Mesendoderm (in vitro differentiated cells): ENCODE measurements around the gene GFAP.

Experiments
- DNase-seq: peaks from one replicate; pipeline ENCODE4 v3.0.0; 2013
- H2AK5ac ChIP-seq: 2 replicates; pipeline ENCODE4 v1.6.1; 2013; ENCODE audit warnings: low read length, inconsistent platforms
- H2BK120ac ChIP-seq: 2 replicates; pipeline ENCODE4 v1.6.1; 2013; ENCODE audit warnings: low read depth, mild to moderate bottlenecking, low read length, moderate library complexity, mixed read lengths
- H2BK15ac ChIP-seq: replicated peaks from 2 replicates; pipeline ENCODE4 v1.6.1; 2013; ENCODE audit warnings: low read depth, mild to moderate bottlenecking, moderate library complexity
- H2BK5ac ChIP-seq: 2 replicates; pipeline ENCODE4 v1.6.1; 2013; ENCODE audit warnings: low read length, inconsistent platforms
- H3K18ac ChIP-seq: 2 replicates; pipeline ENCODE4 v1.6.1; 2013; ENCODE audit warnings: mild to moderate bottlenecking, low read length, mixed read lengths
- H3K23ac ChIP-seq: one replicate; pipeline ENCODE4 v1.6.1; 2013; ENCODE audit warnings: low read length
- H3K27ac ChIP-seq: 2 replicates; pipeline ENCODE4 v1.5.1; 2013; ENCODE audit warnings: low read depth, mild to moderate bottlenecking, inconsistent platforms, low read length, moderate library complexity
- H3K27me3 ChIP-seq: 2 replicates; pipeline ENCODE4 v1.6.1; 2013; ENCODE audit warnings: low read length, control low read depth, mild to moderate bottlenecking, inconsistent platforms; ENCODE audit not compliant: insufficient read depth, poor library complexity
- H3K36me3 ChIP-seq: 2 replicates; pipeline ENCODE4 v1.6.1; 2013; ENCODE audit warnings: low read length, inconsistent platforms; ENCODE audit not compliant: control insufficient read depth, insufficient read depth
- H3K4ac ChIP-seq: one replicate; pipeline ENCODE4 v1.6.1; 2013; ENCODE audit warnings: low read depth, mild to moderate bottlenecking, low read length, moderate library complexity
- H3K4me1 ChIP-seq: 2 replicates; pipeline ENCODE4 v1.6.1; 2013; ENCODE audit warnings: low read depth, low read length, inconsistent platforms; ENCODE audit not compliant: control insufficient read depth
- H3K4me2 ChIP-seq: 2 replicates; pipeline ENCODE4 v1.6.1; 2013; ENCODE audit warnings: low read length
- H3K4me3 ChIP-seq: 2 replicates; pipeline ENCODE4 v1.5.1; 2013; ENCODE audit warnings: mild to moderate bottlenecking, low read length
- H3K56ac ChIP-seq: one replicate; pipeline ENCODE4 v1.6.1; 2013; ENCODE audit warnings: low read length
- H3K79me1 ChIP-seq: 2 replicates; pipeline ENCODE4 v1.6.1; 2013; ENCODE audit warnings: low read length, inconsistent platforms
- H3K79me2 ChIP-seq: 2 replicates; pipeline ENCODE4 v1.6.1; 2013; ENCODE audit warnings: mild to moderate bottlenecking, low read length; ENCODE audit not compliant: control insufficient read depth, insufficient read depth
- H3K9ac ChIP-seq: 2 replicates; pipeline ENCODE4 v1.6.1; 2013; ENCODE audit warnings: low read length, inconsistent platforms
- H4K5ac ChIP-seq: one replicate; pipeline ENCODE4 v1.6.1; 2013; ENCODE audit warnings: low read length
- H4K8ac ChIP-seq: one replicate; pipeline ENCODE4 v1.6.1; 2013; ENCODE audit warnings: low read depth, mild to moderate bottlenecking, control low read depth, low read length, moderate library complexity
- WGBS: extraction: QIAGEN DNeasy Blood & Tissue Kit; methylation state at CpG from one replicate; pipeline ENCODE4 v1.1.7; 2013; ENCODE audit warnings: low lambda C conversion rate, missing lambda C conversion rate; ENCODE audit not compliant: insufficient coverage; ENCODE audit errors: extremely low coverage; 5-methylcytosine and 5-hydroxymethylcytosine counted together

Gene GFAP

GRCh38 chr17:44903012-44903685, 12.2 kb downstream of the GFAP start:
- no CpG with 5 or more reads among the region's 8 CpGs for WGBS
- no peak overlapping the region for H4K5ac ChIP-seq

GRCh38 chr17:44902135-44902760, 13.1 kb downstream of the GFAP start:
- no peak for DNase-seq
- H3K4me2 ChIP-seq: no peak overlapping the region
- no peak overlapping the region for H4K8ac ChIP-seq
- WGBS: no CpG with 5 or more reads among the region's 17 CpGs
- no peak overlapping the region for H3K4ac ChIP-seq
- no peak overlapping the region for H3K4me3 ChIP-seq
- H3K4me1 ChIP-seq: no peaks in the 10 kb centered on the region
- H3K18ac ChIP-seq: no peak overlapping the region
- no peak overlapping the region for H3K9ac ChIP-seq
- no peak overlapping the region for H4K5ac ChIP-seq
- no peak overlapping the region for H2AK5ac ChIP-seq
- no peak overlapping the region for H2BK15ac ChIP-seq
- no peak overlapping the region for H3K23ac ChIP-seq
- no peaks in the 10 kb centered on the region for H3K79me1 ChIP-seq
- no peak overlapping the region for H3K56ac ChIP-seq
- peaks cover 12% of the 10 kb centered on the region for H3K79me2 ChIP-seq
- H3K36me3 ChIP-seq: no peaks in the 10 kb centered on the region
- no peak overlapping the region for H3K27ac ChIP-seq
- H3K27me3 ChIP-seq: no peaks in the 10 kb centered on the region
- H2BK120ac ChIP-seq: no peak overlapping the region
- H2BK5ac ChIP-seq: no peak overlapping the region

More at GRCh38 chr17:44903012-44903685, 12.2 kb downstream of the GFAP start:
- no peak overlapping the region for H3K9ac ChIP-seq
- H3K4me2 ChIP-seq: no peak overlapping the region
- H2AK5ac ChIP-seq: no peak overlapping the region
- no peaks in the 10 kb centered on the region for H3K79me1 ChIP-seq
- H4K8ac ChIP-seq: no peak overlapping the region
- no peak overlapping the region for H3K4me3 ChIP-seq
- H3K4ac ChIP-seq: no peak overlapping the region
- peaks cover 9% of the 10 kb centered on the region for H3K79me2 ChIP-seq
- H3K23ac ChIP-seq: no peak overlapping the region
- H2BK120ac ChIP-seq: no peak overlapping the region
- H3K27ac ChIP-seq: no peak overlapping the region
- no peak overlapping the region for H3K56ac ChIP-seq
- H3K27me3 ChIP-seq: no peaks in the 10 kb centered on the region
- no peak overlapping the region for H3K18ac ChIP-seq
- no peak overlapping the region for H2BK5ac ChIP-seq
- no peak overlapping the region for H2BK15ac ChIP-seq
- no peak for DNase-seq
- H3K4me1 ChIP-seq: no peaks in the 10 kb centered on the region
- H3K36me3 ChIP-seq: no peaks in the 10 kb centered on the region

- no peak overlapping the region for H3K18ac ChIP-seq
- H3K4me1 ChIP-seq: no peaks in the 10 kb centered on the region
- H3K27me3 ChIP-seq: no peaks in the 10 kb centered on the region
- no peak overlapping the region for H3K4ac ChIP-seq
- no peak overlapping the region for H3K56ac ChIP-seq
- H4K8ac ChIP-seq: no peak overlapping the region
- no peak overlapping the region for H2BK5ac ChIP-seq
- H2AK5ac ChIP-seq: no peak overlapping the region
- H3K4me3 ChIP-seq: no peak overlapping the region
- H2BK15ac ChIP-seq: no peak overlapping the region
- peaks cover 12% of the 10 kb centered on the region for H3K79me2 ChIP-seq
- H3K4me2 ChIP-seq: no peak overlapping the region
- H2BK120ac ChIP-seq: no peak overlapping the region
- no peak for DNase-seq
- no peaks in the 10 kb centered on the region for H3K79me1 ChIP-seq
- H3K23ac ChIP-seq: no peak overlapping the region
- H3K27ac ChIP-seq: no peak overlapping the region
- H3K9ac ChIP-seq: no peak overlapping the region
- H4K5ac ChIP-seq: no peak overlapping the region
- WGBS: no CpG with 5 or more reads among the region's 4 CpGs
- H3K36me3 ChIP-seq: no peaks in the 10 kb centered on the region
Measured at GRCh38 chr17:44901411-44901921, 13.8 kb downstream of the GFAP start.

GRCh38 chr17:44900894-44901293, 14.4 kb downstream of the GFAP start:
- H3K79me2 ChIP-seq: peaks cover 13% of the 10 kb centered on the region
- H3K4me1 ChIP-seq: no peaks in the 10 kb centered on the region
- H4K5ac ChIP-seq: no peak overlapping the region
- no peak overlapping the region for H3K56ac ChIP-seq
- H3K18ac ChIP-seq: no peak overlapping the region
- no peak overlapping the region for H3K4ac ChIP-seq
- H3K23ac ChIP-seq: no peak overlapping the region
- DNase-seq: no peak
- H3K36me3 ChIP-seq: no peaks in the 10 kb centered on the region
- WGBS: no CpG with 5 or more reads among the region's 3 CpGs
- H4K8ac ChIP-seq: no peak overlapping the region
- no peak overlapping the region for H3K4me3 ChIP-seq
- peaks cover under 1% of the 10 kb centered on the region for H3K79me1 ChIP-seq
- no peaks in the 10 kb centered on the region for H3K27me3 ChIP-seq
- no peak overlapping the region for H3K4me2 ChIP-seq
- H2BK15ac ChIP-seq: no peak overlapping the region
- no peak overlapping the region for H2BK5ac ChIP-seq
- no peak overlapping the region for H3K9ac ChIP-seq
- no peak overlapping the region for H3K27ac ChIP-seq
- no peak overlapping the region for H2AK5ac ChIP-seq
- H2BK120ac ChIP-seq: no peak overlapping the region

- H3K27me3 ChIP-seq: no peaks in the 10 kb centered on the region
- no peak within 1 kb of the TSS for H2BK120ac ChIP-seq
- H2BK5ac ChIP-seq: peak within 1 kb of the TSS; percentile 73
- no peaks in the 10 kb centered on the region for H3K4me1 ChIP-seq
- H3K4me2 ChIP-seq: peak within 1 kb of the TSS; percentile 81
- H4K5ac ChIP-seq: no peak within 1 kb of the TSS
- peak within 1 kb of the TSS; percentile 89 for H3K9ac ChIP-seq
- H3K79me1 ChIP-seq: peaks cover 5% of the 10 kb centered on the region
- peak within 1 kb of the TSS; percentile 73 for H3K4ac ChIP-seq
- H3K18ac ChIP-seq: no peak within 1 kb of the TSS
- WGBS: no CpG with 5 or more reads among the region's 54 CpGs
- H3K23ac ChIP-seq: no peak within 1 kb of the TSS
- H2BK15ac ChIP-seq: no peak within 1 kb of the TSS
- peak; percentile 93 for DNase-seq
- H3K36me3 ChIP-seq: no peaks in the 10 kb centered on the region
- H2AK5ac ChIP-seq: no peak within 1 kb of the TSS
- peaks cover 18% of the 10 kb centered on the region for H3K79me2 ChIP-seq
- H4K8ac ChIP-seq: no peak within 1 kb of the TSS
- no peak within 1 kb of the TSS for H3K27ac ChIP-seq
- H3K4me3 ChIP-seq: peak within 1 kb of the TSS; percentile 82
- H3K56ac ChIP-seq: peak within 1 kb of the TSS; percentile 96
Measured at GRCh38 chr17:44899074-44899782, 16.1 kb downstream of the GFAP start, which contains the start of gene EFTUD2. TSS of gene EFTUD2 (minus strand) at chr17:44899445. CDS start at chr17:44894521, 4,924 bp downstream.
